NCI-H146 treated with DMSO at 0.1 percent for 48 hours (cell line): ENCODE results near the gene BMP4.

Experiments
- DNase-seq: peaks from one replicate; lab custom pipeline; 2025; ENCODE audit not compliant: unreplicated experiment; lab: John Stamatoyannopoulos, UW

The BMP4 gene

GRCh38 chr14:53947094-53947445, 9.6 kb downstream of the BMP4 start:
- DNase-seq = no peak

DNA sequence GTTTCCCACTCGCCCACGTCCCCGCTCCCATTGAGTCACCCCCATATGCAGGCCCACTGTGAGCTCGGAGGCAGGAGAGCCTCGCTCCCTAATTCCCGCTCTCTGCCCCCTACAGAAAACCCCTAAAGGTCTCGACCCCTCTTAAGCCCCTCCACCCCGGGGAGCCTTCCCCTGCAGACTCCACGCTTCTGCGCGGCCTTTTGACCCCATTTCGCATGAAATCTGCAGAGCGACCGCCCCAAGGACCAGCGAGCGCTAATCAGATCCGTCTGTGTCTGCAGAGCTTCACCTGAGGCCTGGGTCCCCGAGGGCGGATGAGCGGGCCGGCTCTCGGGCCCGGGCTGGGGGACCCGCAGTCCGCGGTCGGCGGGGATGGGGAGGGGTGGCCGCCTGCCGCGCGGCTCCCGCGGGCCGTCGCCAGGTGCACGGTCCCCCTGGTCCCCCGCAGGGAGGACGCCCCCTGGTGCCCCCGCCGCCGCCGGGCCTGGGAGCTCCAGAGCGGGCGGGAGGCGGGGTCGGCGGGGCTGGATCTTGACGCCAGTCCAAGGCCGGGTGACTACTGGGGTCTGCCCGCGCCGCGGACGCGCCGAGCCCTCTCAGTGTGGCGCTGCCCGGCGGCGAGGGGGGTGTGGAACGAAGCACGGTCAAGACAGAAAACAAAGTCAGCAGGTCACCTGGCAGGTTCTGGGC, 10.1 kb downstream of the BMP4 start:
- DNase-seq = no peak

GRCh38 chr14:53946071-53946403, 10.6 kb downstream of the BMP4 start:
- DNase-seq = no peak

- no peak for DNase-seq
These were observed 12.9 kb downstream of the BMP4 start for GRCh38 chr14:53943751-53944083.

DNA sequence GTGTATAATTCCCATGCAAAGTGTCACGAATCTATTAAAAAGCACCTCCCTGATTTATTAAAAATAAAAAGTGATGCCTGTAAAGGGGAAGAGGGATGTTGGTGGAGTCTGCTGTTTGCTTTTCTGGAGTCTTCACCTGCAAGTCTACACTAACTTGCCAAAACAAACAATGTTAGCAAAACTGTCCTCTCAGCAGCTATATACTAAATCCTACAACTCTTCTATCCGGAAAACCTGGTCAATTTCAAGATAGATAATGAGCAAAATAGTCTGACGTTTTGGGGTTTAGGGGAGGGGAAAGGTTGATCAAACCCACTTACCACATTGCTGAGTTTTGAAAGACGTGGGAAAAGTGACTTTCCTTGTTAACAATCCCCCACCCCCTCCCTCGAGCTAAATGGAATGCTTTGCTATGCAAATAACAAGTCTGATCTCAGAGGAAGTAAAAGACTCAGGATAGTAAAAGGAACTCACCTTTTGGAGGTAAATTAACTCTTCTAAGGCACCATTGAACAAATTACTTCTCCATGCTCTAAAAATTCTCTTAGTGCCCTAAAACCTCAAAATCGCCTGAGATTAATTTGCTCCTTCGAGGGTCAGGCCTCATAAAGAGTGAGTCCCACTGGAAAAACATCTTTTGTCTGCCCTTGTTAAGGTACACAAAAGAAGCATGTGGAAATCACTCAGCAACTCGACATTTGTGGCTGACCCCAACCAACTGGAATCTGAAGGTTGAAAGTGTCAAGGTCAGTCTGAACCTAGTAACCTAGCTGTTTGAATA, 13.5 kb downstream of the BMP4 start:
- DNase-seq = no peak

DNA sequence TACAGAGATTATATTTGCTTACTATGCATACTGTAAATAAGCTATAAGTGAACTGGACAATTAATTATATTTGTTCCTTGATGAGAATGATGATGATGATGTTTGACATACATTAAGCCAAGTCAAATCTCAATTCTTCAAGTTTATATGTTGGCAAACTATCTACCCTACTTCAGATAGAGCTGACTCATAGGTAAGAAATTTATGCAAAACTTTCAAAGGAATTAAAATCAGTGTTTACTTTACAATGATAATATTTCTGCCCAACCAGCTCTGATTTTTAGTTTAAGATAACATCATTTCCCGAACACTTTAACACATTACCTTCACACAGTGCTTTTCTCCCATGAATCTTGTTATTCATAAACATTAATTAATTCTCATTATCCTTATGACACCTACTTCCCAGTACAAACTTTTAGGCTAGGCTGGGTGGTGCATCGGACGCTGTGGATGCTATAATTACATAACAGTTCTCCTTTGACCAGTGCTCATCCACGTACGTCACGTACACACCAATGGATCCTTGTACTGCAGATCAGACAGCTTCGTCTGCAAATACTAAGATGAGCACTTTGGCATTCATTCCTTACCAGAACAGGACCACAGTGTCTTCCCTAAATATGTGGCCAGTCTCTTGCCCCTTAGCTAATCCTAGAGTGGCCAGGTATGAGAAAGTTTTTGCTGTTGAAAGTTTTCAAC, 18.3 kb downstream of the BMP4 start:
- no peak for DNase-seq

DNA sequence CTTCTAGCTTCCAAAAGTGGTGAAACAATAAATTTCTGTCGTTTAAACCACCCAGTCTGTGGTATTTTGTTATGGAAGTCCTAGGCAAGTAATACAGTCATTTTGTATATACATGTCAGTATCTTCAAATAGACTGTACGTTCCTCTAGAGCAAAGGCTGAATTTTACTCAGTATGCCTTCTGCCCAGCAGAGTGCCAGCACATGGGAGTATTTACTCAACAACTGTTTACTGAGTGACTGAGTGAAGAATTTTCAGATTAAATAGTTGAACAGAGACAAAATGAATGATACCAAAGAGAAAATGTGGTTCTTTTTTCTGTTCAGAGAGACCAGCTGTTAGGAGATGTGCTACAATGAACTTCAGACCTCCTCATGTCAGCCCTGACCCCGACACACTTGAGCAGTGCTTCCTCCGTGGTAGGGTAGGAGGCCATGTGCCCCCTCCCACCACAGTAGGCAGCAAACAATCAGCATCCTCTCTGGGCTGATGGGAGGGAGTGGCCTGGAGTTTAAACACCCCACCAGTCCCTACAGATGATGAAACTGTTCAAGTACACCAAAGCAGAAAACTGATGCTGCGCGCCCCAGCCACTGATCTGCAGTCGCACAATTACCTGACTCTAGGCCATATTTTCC, 21.7 kb downstream of the BMP4 start:
- DNase-seq = no peak

GRCh38 chr14:53932966-53933365, 23.7 kb downstream of the BMP4 start:
- no peak for DNase-seq

- no peak for DNase-seq
These were observed 26.5 kb downstream of the BMP4 start for GRCh38 chr14:53929871-53930715.

DNA sequence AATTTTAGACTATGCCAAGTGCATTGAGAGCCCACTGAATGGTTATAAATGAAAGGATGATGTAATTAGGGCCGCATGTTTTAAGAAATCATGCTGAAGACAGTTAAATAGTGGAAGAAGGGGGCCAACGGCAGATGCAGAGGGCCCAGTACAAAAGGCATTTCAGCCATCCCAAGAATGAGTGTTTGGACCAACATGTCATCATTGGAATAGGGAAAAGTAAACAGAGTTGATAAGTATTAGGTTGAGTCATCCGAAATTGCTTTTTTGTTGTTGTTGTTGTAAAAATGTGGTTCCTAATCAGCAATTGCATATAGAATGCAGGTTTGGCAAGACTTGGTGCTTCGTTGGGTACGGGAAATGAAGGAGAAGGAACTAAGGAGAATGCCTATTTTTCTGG, 29.5 kb downstream of the BMP4 start:
- no peak for DNase-seq

DNA sequence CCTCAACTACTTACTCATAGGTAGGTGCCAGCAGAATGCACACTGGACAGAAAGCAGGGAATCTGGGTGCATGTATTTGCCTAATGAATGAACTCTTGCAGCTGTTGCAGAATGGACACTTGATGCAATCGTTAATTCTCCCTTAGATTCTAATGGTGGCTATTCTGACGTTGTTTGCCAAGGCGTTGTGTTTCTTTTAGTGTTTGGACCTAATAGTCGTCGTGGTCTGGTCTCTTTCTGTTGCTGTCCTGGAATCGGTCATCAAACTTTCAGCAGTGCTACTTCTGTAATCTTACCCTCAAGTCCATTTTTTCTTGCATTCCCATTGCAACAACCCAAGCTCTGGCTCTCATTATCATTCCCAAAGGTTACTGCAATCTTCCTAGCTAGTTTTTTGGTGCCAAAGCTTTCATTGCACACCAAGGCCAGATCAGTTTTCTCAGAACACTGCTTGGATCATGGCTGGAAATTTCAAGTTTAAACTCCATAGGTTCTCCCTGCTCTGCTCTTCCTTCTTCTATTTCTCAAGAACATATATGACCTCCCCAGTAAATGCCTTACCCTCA, 31.3 kb downstream of the BMP4 start:
- no peak for DNase-seq

DNA sequence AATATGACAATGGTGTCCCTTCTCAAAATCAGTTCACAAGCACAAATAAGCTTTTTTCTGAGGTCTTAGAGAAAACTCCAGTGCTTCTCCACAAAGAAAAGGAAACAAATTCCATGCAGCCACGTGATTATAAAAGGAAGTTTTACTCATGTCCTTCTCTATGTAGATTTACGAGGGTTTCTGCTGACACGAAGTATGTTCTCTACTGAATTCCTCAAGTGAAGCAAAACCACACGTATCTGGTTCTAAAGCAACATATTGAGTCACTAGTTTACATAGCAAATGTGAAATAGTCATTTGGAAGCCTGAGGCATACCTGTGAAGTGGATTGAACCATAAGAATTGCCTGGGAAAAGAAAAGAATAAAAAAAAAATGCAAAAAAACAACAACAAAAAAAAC, 31.9 kb downstream of the BMP4 start:
- no peak for DNase-seq

- no peak for DNase-seq
These were observed 35.6 kb downstream of the BMP4 start for GRCh38 chr14:53921027-53921426.

GRCh38 chr14:53916239-53916638, 40.4 kb downstream of the BMP4 start:
- DNase-seq = no peak

GRCh38 chr14:53915364-53916014, 41.1 kb downstream of the BMP4 start:
- DNase-seq = no peak

DNA sequence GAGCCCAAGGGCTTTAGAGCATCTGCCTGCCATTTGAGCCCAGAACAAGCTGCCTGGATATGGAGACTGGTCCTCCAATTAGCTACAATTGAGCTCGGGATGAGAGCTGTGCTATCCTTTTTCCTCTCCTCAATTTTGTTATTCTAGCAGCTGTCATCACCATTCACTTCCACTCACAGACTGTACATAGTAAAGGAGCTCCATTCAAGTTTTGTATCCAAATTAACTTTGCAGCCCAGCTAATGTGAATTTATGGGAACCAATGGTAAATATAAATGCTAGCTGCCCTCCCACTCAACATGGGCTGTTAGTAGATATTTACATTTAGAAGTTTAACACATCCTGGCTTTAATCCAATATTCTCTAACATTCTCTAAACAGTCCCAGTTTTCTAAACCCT, 44.6 kb downstream of the BMP4 start:
- no peak for DNase-seq

- no peak for DNase-seq
These were observed 48.2 kb downstream of the BMP4 start for GRCh38 chr14:53908416-53908815.

GRCh38 chr14:53902307-53902706, 54.3 kb downstream of the BMP4 start:
- DNase-seq = no peak

DNA sequence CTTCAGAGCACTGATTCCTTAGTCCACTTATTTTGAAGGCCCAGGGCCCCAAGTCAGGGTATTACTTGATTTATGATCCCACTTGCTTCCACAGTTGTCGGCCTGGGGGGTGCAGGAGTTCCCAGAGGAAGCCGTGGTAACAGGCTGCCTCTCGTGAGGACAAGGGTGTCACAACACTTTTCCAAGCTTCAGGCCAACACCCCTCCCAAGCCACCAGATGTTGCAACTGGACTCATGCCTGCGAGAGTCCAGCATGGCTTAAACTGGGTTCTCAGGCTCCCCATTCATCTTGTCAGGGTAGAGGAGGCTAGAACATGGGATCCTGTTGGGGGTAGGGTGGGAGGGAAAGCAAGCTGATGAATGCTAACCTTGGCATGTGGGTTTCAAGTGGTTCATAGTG, 56.1 kb downstream of the BMP4 start:
- DNase-seq = no peak
